Measurements from ENCODE around the gene GPR143.
"Not testable (repeated sequence)": the region's sequence is repeated elsewhere in the genome, so short reads cannot be mapped to it uniquely, and the experiment has no call there.

Gene GPR143

DNA sequence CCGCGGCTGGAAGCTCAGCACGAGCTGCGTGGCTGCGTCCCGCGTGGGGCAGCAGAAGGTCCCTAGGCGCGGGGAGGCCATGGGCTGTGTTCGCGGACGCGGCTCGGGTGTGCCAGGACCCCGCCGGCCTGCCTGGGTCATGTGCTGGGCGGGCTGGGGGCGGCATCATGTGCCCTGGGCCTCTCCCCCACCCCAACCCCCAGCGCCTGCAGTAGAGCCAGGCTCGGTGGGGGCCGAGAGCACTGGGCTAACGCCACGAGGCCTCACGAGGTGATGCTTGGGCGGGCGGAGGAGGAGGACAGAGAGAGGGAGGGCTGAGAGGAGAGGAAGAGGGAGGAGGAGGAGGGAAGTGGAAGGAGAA, at the start of gene GPR143:
TSS of gene GPR143 (minus strand) at position 111 of the 361 bp plus-strand sequence. CDS start at position 81, 30 bp downstream.
- DNase-seq (ENCODE audit: insufficient read length, low spot score), result no peak
- TF ChIP-seq, protein P1, sequence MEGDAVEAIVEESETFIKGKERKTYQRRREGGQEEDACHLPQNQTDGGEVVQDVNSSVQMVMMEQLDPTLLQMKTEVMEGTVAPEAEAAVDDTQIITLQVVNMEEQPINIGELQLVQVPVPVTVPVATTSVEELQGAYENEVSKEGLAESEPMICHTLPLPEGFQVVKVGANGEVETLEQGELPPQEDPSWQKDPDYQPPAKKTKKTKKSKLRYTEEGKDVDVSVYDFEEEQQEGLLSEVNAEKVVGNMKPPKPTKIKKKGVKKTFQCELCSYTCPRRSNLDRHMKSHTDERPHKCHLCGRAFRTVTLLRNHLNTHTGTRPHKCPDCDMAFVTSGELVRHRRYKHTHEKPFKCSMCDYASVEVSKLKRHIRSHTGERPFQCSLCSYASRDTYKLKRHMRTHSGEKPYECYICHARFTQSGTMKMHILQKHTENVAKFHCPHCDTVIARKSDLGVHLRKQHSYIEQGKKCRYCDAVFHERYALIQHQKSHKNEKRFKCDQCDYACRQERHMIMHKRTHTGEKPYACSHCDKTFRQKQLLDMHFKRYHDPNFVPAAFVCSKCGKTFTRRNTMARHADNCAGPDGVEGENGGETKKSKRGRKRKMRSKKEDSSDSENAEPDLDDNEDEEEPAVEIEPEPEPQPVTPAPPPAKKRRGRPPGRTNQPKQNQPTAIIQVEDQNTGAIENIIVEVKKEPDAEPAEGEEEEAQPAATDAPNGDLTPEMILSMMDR (IDR thresholded peaks at IDR 0.05; ENCODE audit: insufficient read depth, missing control alignments), result no peak
- FAIRE-seq, result no peak

DNA sequence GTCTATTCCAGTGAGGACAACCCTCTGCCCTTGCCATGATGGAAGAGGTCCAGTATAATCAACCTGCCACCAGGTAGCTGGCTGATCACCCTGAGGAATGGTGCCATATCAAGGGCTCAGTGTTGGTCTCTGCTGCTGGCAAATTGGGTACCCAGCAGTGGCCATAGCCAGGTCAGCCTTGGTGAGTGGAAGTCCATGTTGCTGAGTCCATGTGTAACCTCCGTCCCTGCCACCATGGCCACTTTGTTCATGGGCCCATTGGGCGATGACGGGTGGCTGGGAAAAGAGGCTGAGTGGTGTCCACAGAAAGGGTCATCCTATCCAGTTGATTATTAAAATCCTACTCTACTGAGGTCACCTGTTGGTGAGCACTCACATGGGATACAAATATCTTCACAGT, 45.4 kb upstream of the GPR143 start:
- FAIRE-seq; DNase-seq (ENCODE audit: insufficient read length, low spot score): not testable (repeated sequence)

DNA sequence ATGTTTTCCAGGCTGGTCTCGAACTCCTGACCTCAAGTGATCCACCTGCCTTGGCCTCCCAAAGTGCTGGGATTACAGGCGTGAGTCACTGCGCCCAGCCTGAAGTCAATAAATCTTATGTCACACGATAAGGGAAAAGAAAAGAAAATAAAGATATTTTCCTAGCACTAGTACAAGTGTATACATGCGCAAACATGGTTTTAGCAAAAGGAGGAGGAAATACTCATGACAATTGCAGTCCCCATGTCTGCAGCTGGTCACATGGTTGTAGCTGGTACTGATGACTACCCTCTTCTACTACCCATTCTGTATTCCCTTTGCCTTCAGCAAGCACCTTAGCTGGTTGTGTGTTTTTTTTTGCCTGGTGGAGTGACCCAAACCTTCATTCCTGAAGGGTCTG, 44.2 kb upstream of the GPR143 start:
- DNase-seq (ENCODE audit: insufficient read length, low spot score); FAIRE-seq: not testable (repeated sequence)

DNA sequence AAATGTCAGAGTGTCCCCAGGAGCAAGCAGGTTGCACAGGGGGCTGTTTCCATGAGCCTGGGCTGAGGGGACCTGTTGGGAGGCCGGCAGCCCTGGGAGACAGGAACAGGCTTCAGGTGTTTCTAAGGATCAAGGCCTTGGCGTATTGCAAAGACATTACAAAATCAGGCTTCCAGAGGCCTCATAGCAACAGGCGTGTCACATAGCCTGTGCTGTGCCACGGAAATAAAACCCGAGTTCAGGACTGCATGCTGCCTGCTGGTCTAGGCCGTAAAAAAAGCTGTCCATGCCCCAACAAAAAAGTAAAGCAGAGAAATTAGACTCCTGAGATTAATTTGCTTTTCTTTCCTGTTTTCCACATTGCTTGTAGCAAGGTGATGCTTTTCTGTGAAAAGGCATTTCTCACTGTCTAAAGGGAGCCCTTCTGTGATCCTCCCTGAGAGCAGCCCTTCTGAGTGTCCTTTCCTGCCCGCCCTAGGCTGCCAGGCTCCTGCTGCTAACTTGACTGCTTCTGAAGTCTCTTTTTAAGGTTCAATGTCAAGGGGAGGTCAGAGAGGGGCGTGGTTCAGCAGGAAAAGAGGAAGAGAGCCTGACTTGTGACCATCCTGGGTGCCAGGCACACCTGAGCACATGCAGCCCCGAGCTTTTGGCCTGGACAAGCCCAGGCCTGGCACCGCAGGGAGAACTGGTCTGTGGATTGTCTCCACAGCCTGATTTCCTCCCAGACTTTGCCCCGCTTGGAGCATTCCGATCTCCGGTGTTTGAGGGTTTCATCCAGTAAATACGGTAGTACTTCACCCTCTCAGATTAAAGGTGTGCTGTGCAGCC, 41.9 kb upstream of the GPR143 start:
- TF ChIP-seq, protein P1 (IDR thresholded peaks at IDR 0.05; ENCODE audit: insufficient read depth, missing control alignments), result no peak
- FAIRE-seq, result no peak
- DNase-seq (ENCODE audit: insufficient read length, low spot score), result no peak

DNA sequence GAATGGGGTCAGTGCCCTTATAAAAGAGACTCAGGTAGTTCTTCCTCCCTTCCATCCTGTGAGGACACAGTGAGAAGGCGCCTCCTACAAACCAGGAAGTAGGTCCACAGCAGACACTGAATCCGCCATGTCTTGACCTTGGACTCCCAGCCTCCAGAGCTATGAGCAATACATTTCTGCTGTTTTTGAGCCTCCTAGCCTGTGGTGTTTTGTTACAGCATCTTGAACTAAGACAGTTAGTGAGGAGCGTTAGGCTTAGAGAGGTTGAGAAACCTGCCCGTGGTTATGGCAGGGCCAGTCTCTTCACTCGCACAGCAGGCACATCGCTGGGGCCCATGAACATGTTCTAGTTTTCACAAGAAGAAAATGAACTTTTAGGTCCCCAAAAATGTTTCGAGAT, 40.3 kb upstream of the GPR143 start:
- DNase-seq (ENCODE audit: insufficient read length, low spot score), result no peak
- TF ChIP-seq, protein P1 (IDR thresholded peaks at IDR 0.05; ENCODE audit: insufficient read depth, missing control alignments), result no peak
- no peak for FAIRE-seq

DNA sequence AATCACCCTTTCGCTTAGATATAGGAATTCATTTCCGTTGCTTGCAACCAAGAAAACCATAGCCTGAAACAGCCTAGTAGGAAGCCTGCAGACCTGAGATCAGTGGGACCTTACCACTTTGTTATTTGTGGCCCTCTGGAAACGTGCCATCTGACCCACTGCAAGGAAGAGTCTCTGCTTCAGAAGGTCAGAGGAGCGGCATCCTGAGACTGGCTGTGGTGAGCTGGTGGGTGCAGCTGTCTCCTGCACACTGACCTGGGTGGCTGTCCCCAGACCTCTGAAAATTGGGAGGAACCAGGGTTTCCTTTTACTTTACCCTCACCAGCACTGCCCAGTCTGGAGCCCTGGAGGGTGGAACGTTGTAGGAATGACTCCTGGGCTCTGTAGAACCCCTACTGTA, 38.8 kb upstream of the GPR143 start:
- FAIRE-seq, result no peak
- TF ChIP-seq, protein P1 (IDR thresholded peaks at IDR 0.05; ENCODE audit: insufficient read depth, missing control alignments), result no peak
- DNase-seq (ENCODE audit: insufficient read length, low spot score), result no peak

DNA sequence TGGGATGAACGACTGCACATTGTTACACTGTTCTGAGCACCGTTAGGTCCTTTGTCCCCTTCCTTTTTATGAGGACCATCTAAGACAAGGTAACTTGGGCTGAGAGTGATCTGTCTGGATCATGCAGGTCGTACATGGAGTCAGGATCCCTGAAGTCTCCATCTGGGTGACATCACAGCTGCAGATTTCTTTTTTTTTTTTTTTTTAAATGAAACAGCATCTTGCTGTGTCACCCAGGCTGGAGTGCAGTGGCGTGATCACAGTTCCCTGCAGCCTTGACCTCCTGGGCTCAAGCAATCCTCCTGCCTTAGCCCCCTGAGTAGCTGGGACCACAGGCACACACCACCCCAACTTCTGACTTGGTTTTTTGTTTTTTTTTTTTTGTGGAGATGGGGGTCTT, 37.1 kb upstream of the GPR143 start:
- TF ChIP-seq, protein P1 (IDR thresholded peaks at IDR 0.05; ENCODE audit: insufficient read depth, missing control alignments), result no peak
- FAIRE-seq, result no peak
- no peak for DNase-seq (ENCODE audit: insufficient read length, low spot score)

DNA sequence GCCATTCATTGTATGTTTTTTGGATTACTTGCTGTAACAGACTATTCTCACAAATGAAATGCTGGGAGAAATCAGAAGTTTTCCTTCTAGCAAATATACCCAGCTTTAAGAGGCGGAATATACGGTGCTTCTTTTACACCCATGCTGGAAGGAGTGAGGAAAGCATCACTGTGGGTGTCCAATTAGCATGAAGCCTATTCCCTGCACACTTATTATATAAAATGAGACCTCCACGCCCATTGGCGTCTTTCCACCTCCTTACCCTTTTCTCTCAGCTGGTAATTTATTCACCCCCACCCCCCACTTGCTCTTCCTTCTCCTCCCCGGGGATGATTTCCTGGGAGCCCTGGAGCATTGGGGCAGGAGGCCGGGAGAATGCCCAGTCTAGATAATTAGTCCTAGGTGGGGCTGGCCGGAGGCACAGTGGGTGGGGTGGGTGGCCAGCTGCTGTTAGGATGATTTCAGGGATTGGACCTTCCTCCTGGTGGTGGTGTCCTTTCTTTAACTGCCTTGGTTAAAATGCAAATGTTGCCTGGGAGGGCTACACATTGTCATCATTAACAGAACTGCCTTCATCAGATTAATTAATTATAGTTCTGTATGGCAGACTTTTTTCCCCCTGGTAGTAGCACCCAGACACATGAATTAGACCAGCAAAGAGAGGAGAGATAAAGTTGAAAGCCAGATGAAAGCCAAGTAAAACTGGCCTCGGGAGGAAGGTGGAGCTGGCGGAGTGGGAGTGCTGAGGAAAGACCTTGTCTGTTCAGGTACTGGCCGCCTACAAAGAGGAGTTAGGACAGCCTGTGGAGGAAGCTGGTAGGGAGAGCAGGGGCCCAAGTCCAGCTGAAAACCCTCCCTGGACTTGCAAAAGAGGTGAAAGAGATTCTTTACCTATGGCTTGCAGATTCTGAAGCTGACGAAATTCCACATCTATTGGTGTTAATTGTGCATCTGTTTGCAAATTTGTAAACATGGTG, 32.0 kb upstream of the GPR143 start:
- no peak for DNase-seq (ENCODE audit: insufficient read length, low spot score)
- TF ChIP-seq, protein P1 (IDR thresholded peaks at IDR 0.05; ENCODE audit: insufficient read depth, missing control alignments), result no peak
- no peak for FAIRE-seq
